GM23338 (cell line): Measurements from ENCODE around the gene RNF215. TPM values are rescaled to one million over a fixed set of nuclear protein-coding genes. Genes with fewer than 3 reads are reported as not detected.

Experiments used
- ATAC-seq: fragments of 200-7000 bp; cut with Tn5 transposase; 3 replicates; pipeline ENCODE4 v1.9.1; 2020
- DNase-seq: peaks from one replicate; pipeline ENCODE4 v3.0.0-alpha.2; 2015; ENCODE audit warnings: low spot score
- H2AFZ ChIP-seq: fragments of 200-600 bp; sonication (generic); 2 replicates; pipeline ENCODE4 v1.8.0; 2016; ENCODE audit warnings: antibody characterized with exemption, mild to moderate bottlenecking, moderate library complexity
- H3F3A ChIP-seq: fragments of 200-600 bp; sonication (generic); replicated peaks from 2 replicates; pipeline ENCODE4 v1.8.0; 2017; ENCODE audit warnings: antibody characterized with exemption, mixed run types, low read depth
- H3K27ac ChIP-seq: fragments of 200-600 bp; sonication (generic); 2 replicates; pipeline ENCODE4 v1.6.1; 2016; ENCODE audit warnings: low read depth
- H3K27me3 ChIP-seq: fragments of 200-600 bp; sonication (generic); 2 replicates; pipeline ENCODE4 v1.8.0; 2016; ENCODE audit warnings: mild to moderate bottlenecking, mixed run types, moderate library complexity; ENCODE audit not compliant: insufficient read depth
- H3K36me3 ChIP-seq: fragments of 200-600 bp; sonication (generic); 2 replicates; pipeline ENCODE4 v1.8.0; 2016; ENCODE audit warnings: mild to moderate bottlenecking; ENCODE audit not compliant: insufficient read depth
- H3K4me1 ChIP-seq: fragments of 200-600 bp; sonication (generic); 2 replicates; pipeline ENCODE4 v1.8.0; 2016; ENCODE audit warnings: mild to moderate bottlenecking, moderate library complexity; ENCODE audit not compliant: insufficient read depth
- H3K4me2 ChIP-seq: fragments of 200-600 bp; sonication (generic); 2 replicates; pipeline ENCODE4 v1.7.1; 2017; ENCODE audit warnings: mixed run types
- H3K4me3 ChIP-seq: fragments of 200-600 bp; sonication (generic); 2 replicates; pipeline ENCODE4 v1.6.1; 2016; ENCODE audit warnings: mixed run types
- H3K79me2 ChIP-seq: fragments of 200-600 bp; sonication (generic); replicated peaks from 2 replicates; pipeline ENCODE4 v1.8.0; 2017; ENCODE audit warnings: mild to moderate bottlenecking; ENCODE audit not compliant: insufficient read depth
- H3K9me2 ChIP-seq: fragments of 200-600 bp; sonication (generic); 2 replicates; pipeline ENCODE4 v1.8.0; 2017; ENCODE audit not compliant: insufficient read depth
- H4K20me1 ChIP-seq: fragments of 200-600 bp; sonication (generic); replicated peaks from 2 replicates; pipeline ENCODE4 v1.8.0; 2017; ENCODE audit warnings: mild to moderate bottlenecking; ENCODE audit not compliant: insufficient read depth
- H3K27ac Mint-ChIP-seq: 2 replicates; pipeline ENCODE4 v1.8.0; 2020; ENCODE audit warnings: inconsistent platforms, mild to moderate bottlenecking, moderate library complexity, mixed read lengths
- H3K27me3 Mint-ChIP-seq: 3 replicates; pipeline ENCODE4 v1.8.0; 2022; ENCODE audit warnings: low read depth, mild to moderate bottlenecking, moderate library complexity, mixed read lengths, inconsistent platforms; ENCODE audit not compliant: insufficient read depth, poor library complexity
- H3K36me3 Mint-ChIP-seq: 3 replicates; pipeline ENCODE4 v1.8.0; 2021; ENCODE audit warnings: low read depth, mild to moderate bottlenecking, inconsistent platforms, moderate library complexity, mixed read lengths
- H3K4me1 Mint-ChIP-seq: 3 replicates; pipeline ENCODE4 v1.8.0; 2020; ENCODE audit warnings: mild to moderate bottlenecking, inconsistent platforms, mixed read lengths
- H3K4me3 Mint-ChIP-seq: 3 replicates; pipeline ENCODE4 v1.8.0; 2021; ENCODE audit warnings: moderate library complexity, mild to moderate bottlenecking, inconsistent platforms, mixed read lengths
- H3K9me3 Mint-ChIP-seq: 3 replicates; pipeline ENCODE4 v1.8.0; 2020; ENCODE audit warnings: moderate library complexity, mild to moderate bottlenecking, inconsistent platforms, mixed read lengths
- CREB1 ChIP-seq: fragments of 250-450 bp; sonication (Bioruptor Pico); IDR thresholded peaks from 2 replicates; pipeline ENCODE4 v1.5.0; 2020; ENCODE audit warnings: low read depth, mild to moderate bottlenecking, moderate library complexity
- CTCF ChIP-seq, 2 experiments: fragments of 200-600 bp in 1 of 2; sonication (generic) in 1 of 2; conservative IDR thresholded peaks; 2 replicates each; pipeline versions ENCODE4 v1.5.1 to v1.6.1; 2016 to 2017; ENCODE audit warnings: antibody characterized with exemption in 2 of 2, low read depth in 2 of 2, mild to moderate bottlenecking in 2 of 2, moderate library complexity in 1 of 2
- ETS1 ChIP-seq: IDR thresholded peaks from 2 replicates; pipeline ENCODE4 v1.6.1; 2016; ENCODE audit warnings: antibody characterized with exemption
- EZH2 ChIP-seq: fragments of 200-600 bp; sonication (generic); IDR thresholded peaks from one replicate; pipeline ENCODE4 v1.8.0; 2017; ENCODE audit warnings: antibody characterized with exemption, mild to moderate bottlenecking, low read depth; ENCODE audit not compliant: unreplicated experiment
- EZH2phosphoT487 ChIP-seq: fragments of 200-600 bp; sonication (generic); IDR thresholded peaks from one replicate; pipeline ENCODE4 v1.8.1; 2018; ENCODE audit warnings: antibody characterized with exemption; ENCODE audit not compliant: unreplicated experiment
- JUNB ChIP-seq: IDR thresholded peaks from one replicate; pipeline ENCODE4 v1.6.1; 2016; ENCODE audit warnings: antibody characterized with exemption; ENCODE audit not compliant: unreplicated experiment
- NANOG ChIP-seq: IDR thresholded peaks from 2 replicates; pipeline ENCODE4 v1.6.1; 2016; ENCODE audit warnings: antibody characterized with exemption, borderline replicate concordance
- POLR2AphosphoS5 ChIP-seq: IDR thresholded peaks from 2 replicates; pipeline ENCODE4 v1.6.1; 2016; ENCODE audit warnings: antibody characterized with exemption, low read depth
- REST ChIP-seq: IDR thresholded peaks from one replicate; pipeline ENCODE4 v1.6.1; 2018; ENCODE audit warnings: antibody characterized with exemption; ENCODE audit not compliant: unreplicated experiment
- STAT1 ChIP-seq: IDR thresholded peaks from one replicate; pipeline ENCODE4 v1.6.1; 2016; ENCODE audit warnings: antibody characterized with exemption; ENCODE audit not compliant: unreplicated experiment
- ZNF114 ChIP-seq: fragments of 250-450 bp; sonication (Bioruptor Pico); IDR thresholded peaks from 2 replicates; pipeline ENCODE4 v1.5.0; 2020; ENCODE audit warnings: mild to moderate bottlenecking, moderate library complexity
- ZNF331 ChIP-seq: fragments of 250-450 bp; sonication (Bioruptor Pico); IDR thresholded peaks from 2 replicates; pipeline ENCODE4 v1.5.0; 2020; ENCODE audit warnings: low read depth, mild to moderate bottlenecking, moderate library complexity
- ZNF462 ChIP-seq: fragments of 250-450 bp; sonication (Bioruptor Pico); IDR thresholded peaks from 2 replicates; pipeline ENCODE4 v1.5.0; 2020; ENCODE audit warnings: mild to moderate bottlenecking, moderate library complexity
- polyA plus RNA-seq: library from polyadenylated mRNA; unstranded; fragments of >200 nt; fragmentation: Nextera tagmentation; extraction: Ambion mirVana; gene quantifications from 2 replicates; pipeline ENCODE4 v1.2.1, GENCODE V29; 2016
- total RNA-seq: library from RNA; depleted of rRNA; stranded (reverse); fragments of >200 nt; shearing (Covaris generic); gene quantifications from 2 replicates; pipeline ENCODE4 v1.2.3, GENCODE V29; 2014

RNF215 gene
- total and polyA plus RNA-seq, 2 experiments from 2014 or later: 3.3 to 13.9 TPM

GRCh38 chr22:30380011-30380410 lies 7.2 kb downstream of the RNF215 start:
- Mint-ChIP-seq H3K36me3 (peaks cover 19% of the 10 kb centered on the region), H3K9me3 (no peaks in the 10 kb centered on the region), H3K27ac (no peak overlapping the region), H3K4me3 (no peak overlapping the region), H3K27me3 (peaks cover 9% of the 10 kb centered on the region), H3K4me1 (no peaks in the 10 kb centered on the region)
- ATAC-seq (no peak), DNase-seq (no peak)
- no peaks in the 10 kb centered on the region for H3K79me2 ChIP-seq
- H3F3A ChIP-seq: no peaks in the 10 kb centered on the region
- H3K27ac ChIP-seq: no peak overlapping the region
- no peak for TF ChIP-seq EZH2phosphoT487
- TF ChIP-seq POLR2AphosphoS5: no peak
- no peak for TF ChIP-seq ETS1
- no peak for TF ChIP-seq ZNF462
- TF ChIP-seq CTCF (conservative IDR thresholded peaks at IDR 0.05; ENCODE audit: low read depth in 2 of 2): no peak
- no peak for TF ChIP-seq STAT1
- no peak for TF ChIP-seq NANOG
- TF ChIP-seq JUNB: no peak
- no peak for TF ChIP-seq EZH2
- no peak for TF ChIP-seq ZNF114 (CRISPR knock-in tag)
- no peak for TF ChIP-seq CREB1 (CRISPR knock-in tag)
- TF ChIP-seq ZNF331 (CRISPR knock-in tag): no peak
- TF ChIP-seq REST: no peak
- no peak overlapping the region for H3K4me2 ChIP-seq
- no peaks in the 10 kb centered on the region for H3K4me1 ChIP-seq
- no peak overlapping the region for H2AFZ ChIP-seq
- H3K36me3 ChIP-seq: no peaks in the 10 kb centered on the region
- H3K4me3 ChIP-seq: no peak overlapping the region
- no peaks in the 10 kb centered on the region for H4K20me1 ChIP-seq
- H3K9me2 ChIP-seq: no peaks in the 10 kb centered on the region
- no peaks in the 10 kb centered on the region for H3K27me3 ChIP-seq
